ENCODE data around the gene MRPS25.

Gene MRPS25

DNA sequence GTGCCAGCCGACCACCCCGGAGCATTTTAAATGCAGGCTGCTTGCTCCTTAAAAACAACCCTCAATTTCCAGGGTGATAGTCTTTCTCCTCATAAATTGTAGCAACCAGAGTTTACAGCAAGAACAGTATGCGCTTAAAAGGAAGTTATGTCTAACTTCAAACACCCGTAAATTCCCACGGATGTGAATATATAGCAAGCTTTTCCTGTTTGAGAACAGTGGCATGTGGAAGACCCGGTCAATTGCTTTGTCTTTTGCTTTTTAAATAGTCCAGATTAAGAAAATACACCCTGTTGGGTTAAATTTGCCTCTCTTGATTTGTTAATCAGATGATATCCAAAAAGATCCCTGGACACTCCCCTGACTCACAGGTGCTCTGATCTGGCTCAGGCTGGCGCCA, 20.8 kb downstream of the MRPS25 start:
- TF ChIP-seq, protein P1, sequence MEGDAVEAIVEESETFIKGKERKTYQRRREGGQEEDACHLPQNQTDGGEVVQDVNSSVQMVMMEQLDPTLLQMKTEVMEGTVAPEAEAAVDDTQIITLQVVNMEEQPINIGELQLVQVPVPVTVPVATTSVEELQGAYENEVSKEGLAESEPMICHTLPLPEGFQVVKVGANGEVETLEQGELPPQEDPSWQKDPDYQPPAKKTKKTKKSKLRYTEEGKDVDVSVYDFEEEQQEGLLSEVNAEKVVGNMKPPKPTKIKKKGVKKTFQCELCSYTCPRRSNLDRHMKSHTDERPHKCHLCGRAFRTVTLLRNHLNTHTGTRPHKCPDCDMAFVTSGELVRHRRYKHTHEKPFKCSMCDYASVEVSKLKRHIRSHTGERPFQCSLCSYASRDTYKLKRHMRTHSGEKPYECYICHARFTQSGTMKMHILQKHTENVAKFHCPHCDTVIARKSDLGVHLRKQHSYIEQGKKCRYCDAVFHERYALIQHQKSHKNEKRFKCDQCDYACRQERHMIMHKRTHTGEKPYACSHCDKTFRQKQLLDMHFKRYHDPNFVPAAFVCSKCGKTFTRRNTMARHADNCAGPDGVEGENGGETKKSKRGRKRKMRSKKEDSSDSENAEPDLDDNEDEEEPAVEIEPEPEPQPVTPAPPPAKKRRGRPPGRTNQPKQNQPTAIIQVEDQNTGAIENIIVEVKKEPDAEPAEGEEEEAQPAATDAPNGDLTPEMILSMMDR (IDR thresholded peaks at IDR 0.05; ENCODE audit: low read depth, low read length): no peak

DNA sequence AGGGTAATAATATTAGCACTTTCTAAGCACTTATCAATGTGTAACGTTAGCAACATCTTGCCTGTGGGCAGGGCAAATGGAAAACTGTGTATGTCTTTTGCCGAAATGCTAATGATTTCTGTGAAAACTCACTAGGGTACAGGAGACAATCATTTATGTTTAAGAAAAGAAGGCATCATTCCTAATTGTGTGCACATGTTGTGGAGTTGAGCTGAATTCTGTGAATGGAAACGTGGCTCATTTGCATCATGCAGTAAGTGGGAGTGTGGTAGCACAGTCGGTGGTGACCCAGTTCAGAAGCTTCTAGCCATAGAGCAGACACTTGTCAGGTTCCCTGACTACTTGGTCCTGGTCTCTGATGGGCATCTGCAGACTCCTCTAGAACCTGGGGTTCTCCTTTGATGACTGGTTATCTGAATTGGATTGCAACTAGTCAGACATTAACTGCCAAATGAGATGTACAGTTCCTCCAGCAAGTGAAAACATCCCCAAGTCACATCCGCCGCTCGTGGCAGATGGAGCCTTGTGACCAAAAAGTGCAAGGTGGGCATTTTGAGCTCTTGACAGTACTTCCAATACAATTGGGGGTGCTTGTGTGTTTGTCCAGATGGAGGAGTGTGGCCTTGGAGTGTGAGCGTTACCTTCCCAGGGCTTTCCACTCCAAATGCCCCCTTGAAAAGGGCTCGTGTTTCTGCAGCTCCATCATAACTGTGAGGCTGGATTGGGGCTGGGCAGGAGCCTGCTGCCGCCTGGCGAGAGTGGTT, 21.5 kb downstream of the MRPS25 start:
- TF ChIP-seq, protein P1 (IDR thresholded peaks at IDR 0.05; ENCODE audit: low read depth, low read length): no peak
- H3K4me3 ChIP-seq (ENCODE audit: low read depth, low read length): no peak overlapping the region

More for the DNA sequence above, 20.8 kb downstream of the MRPS25 start:
- H3K4me3 ChIP-seq (ENCODE audit: low read depth, low read length): no peak overlapping the region

DNA sequence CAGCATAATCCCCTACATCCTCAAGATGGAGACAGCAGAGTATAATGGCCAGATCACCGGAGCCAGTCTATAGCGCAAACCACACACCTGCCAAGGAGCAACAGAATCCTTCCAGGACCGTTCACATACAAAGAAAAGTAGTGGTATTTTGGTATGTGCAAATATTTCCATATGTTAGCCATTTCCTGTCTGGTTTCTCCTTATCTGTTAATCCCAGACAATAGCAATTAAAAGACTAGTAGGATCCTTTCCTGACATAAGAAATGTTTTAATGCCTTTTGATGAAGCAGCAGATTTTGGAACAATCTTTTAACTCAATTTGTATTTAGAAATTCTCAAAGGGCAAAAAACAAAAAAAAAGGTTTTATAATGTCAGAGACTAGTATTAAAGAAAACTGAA, 22.2 kb downstream of the MRPS25 start:
- no peak overlapping the region for H3K4me3 ChIP-seq (ENCODE audit: low read depth, low read length)
- TF ChIP-seq, protein P1 (IDR thresholded peaks at IDR 0.05; ENCODE audit: low read depth, low read length): no peak

DNA sequence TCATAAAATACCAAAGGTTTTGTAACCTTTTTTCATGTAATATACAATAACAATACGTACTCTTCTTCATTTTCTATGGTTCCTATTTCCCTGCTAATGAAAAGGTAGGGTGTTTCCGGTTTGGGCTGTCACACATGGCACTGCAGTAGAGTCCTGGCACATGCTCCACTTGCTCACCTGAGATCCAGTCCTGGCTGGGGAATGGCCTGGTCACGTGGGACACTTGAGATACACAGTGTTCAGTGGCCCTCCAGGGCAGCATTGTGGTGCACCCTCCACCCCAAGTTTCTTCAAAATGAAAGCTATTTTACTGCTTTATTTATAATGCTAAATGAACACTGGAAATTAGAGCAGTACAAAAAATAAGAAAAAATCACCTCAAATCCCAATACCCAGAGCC, 23.2 kb downstream of the MRPS25 start:
- H3K4me3 ChIP-seq (ENCODE audit: low read depth, low read length): no peak overlapping the region
- TF ChIP-seq, protein P1 (IDR thresholded peaks at IDR 0.05; ENCODE audit: low read depth, low read length): no peak

DNA sequence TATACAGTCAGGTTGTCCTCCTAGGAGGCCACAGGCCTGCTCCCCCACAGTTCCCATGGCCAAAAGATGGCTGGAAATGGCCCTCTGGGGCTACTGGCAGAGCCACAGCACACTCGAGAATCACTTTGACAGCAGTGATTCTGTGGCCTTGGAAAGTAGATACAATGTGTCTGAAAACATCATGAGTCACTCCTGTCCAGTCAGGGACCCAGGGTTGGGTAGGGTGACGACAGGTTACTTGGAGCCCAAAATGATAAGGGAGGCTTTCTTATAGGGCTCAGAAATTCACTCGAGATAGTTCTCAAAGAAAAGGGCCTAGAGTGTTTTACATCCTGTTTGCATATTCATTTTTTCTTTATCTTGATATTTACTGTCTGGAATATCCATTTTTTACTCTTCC, 24.3 kb downstream of the MRPS25 start:
- H3K4me3 ChIP-seq (ENCODE audit: low read depth, low read length): no peak overlapping the region
- TF ChIP-seq, protein P1 (IDR thresholded peaks at IDR 0.05; ENCODE audit: low read depth, low read length): no peak

DNA sequence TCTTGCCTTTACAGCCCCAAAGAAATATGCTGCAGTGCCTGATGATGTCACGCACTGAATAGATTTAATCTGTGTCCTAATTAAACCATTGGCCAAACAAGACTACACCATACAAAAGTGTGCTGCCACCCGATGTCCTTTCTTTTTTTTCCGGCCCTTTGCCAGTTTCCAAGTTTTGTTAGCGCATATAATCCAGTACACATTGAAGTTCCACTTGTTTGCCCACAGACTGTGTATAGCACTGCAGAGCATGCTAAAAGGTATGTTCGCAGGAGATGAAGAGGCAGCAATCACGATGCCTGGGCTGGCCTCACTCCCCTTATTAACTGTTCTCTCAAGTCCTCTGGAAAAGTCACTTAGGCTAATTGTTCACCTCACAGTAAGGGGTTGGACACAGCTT, 26.8 kb downstream of the MRPS25 start:
- TF ChIP-seq, protein P1 (IDR thresholded peaks at IDR 0.05; ENCODE audit: low read depth, low read length): no peak
- H3K4me3 ChIP-seq (ENCODE audit: low read depth, low read length): no peak overlapping the region

DNA sequence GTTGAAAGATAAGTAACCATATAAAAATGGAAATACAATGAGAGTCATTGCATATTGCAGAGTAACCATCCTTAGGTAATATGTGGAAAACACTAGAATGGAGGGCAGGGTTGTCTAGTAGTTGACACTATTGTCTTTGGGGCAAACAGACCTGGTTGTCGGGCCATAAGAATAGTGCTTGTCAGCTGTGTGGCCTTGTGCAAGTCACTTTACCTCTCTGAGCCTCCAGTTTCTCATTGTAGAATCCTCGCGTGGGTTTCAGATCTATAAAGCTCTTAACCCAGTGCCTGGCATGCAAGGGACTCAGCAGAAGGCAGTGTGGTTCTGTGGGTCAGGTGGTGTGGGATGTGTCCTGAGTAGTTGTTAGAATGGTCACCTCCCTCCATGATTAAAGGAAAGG, 32.0 kb downstream of the MRPS25 start:
- TF ChIP-seq, protein P1 (IDR thresholded peaks at IDR 0.05; ENCODE audit: low read depth, low read length): no peak
- H3K4me3 ChIP-seq (ENCODE audit: low read depth, low read length): no peak overlapping the region

Measured in WI38 (cell line).